Keratinocyte (primary cell): ENCODE results near the gene KRT78. TPM values are rescaled to one million over a fixed set of nuclear protein-coding genes. Genes with fewer than 3 reads are reported as not detected.
A peak's percentile ranks its signal among the peaks of the same experiment; 100 is the strongest.
"Not testable (repeated sequence)": the region's sequence is repeated elsewhere in the genome, so short reads cannot be mapped to it uniquely, and the experiment has no call there.

Source experiments
- DNase-seq: peaks from one replicate; pipeline ENCODE4 v3.0.0-alpha.2; 2011; ENCODE audit warnings: low read depth, missing footprints, low spot score
- FAIRE-seq: peaks from 2 replicates; lab custom pipeline; 2011; peaks lifted over from hg19 to GRCh38; lab: Jason Lieb, UNC
- H2AFZ ChIP-seq: 2 replicates; pipeline ENCODE4 v1.6.0; 2012; ENCODE audit warnings: low read length, control low read depth, inconsistent platforms; ENCODE audit not compliant: control insufficient read depth
- H3K27ac ChIP-seq: 2 replicates; pipeline ENCODE4 v1.5.1; 2011; ENCODE audit warnings: low read length; ENCODE audit not compliant: control insufficient read depth, insufficient read depth
- H3K27me3 ChIP-seq: 3 replicates; pipeline ENCODE4 v1.6.0; 2011; ENCODE audit warnings: low read length; ENCODE audit not compliant: control insufficient read depth, insufficient read depth; ENCODE audit errors: extremely low read depth
- H3K36me3 ChIP-seq, 2 experiments: 2 replicates in 1 of 2; 3 replicates in 1 of 2; pipeline ENCODE4 v1.5.1; 2011; ENCODE audit warnings: low read length in 2 of 2, mild to moderate bottlenecking in 1 of 2; ENCODE audit not compliant: control insufficient read depth in 2 of 2, insufficient read depth in 2 of 2; ENCODE audit errors: extremely low read depth in 1 of 2
- H3K4me1 ChIP-seq: 3 replicates; pipeline ENCODE4 v1.5.1; 2011; ENCODE audit warnings: low read length; ENCODE audit not compliant: control insufficient read depth, insufficient read depth; ENCODE audit errors: extremely low read depth
- H3K4me2 ChIP-seq: 3 replicates; pipeline ENCODE4 v1.6.0; 2011; ENCODE audit warnings: low read depth, low read length; ENCODE audit not compliant: control insufficient read depth, insufficient read depth; ENCODE audit errors: extremely low read depth
- H3K4me3 ChIP-seq, 3 experiments: fragments of 200-600 bp in 1 of 3; sonication (generic) in 1 of 3; 2 replicates in 2 of 3; 3 replicates in 1 of 3; pipeline ENCODE4 v1.5.1; 2011 to 2016; ENCODE audit warnings: low read length in 3 of 3, mild to moderate bottlenecking in 3 of 3, control low read depth in 2 of 3, inconsistent platforms in 1 of 3, low read depth in 1 of 3, mixed read lengths in 1 of 3, mixed run types in 1 of 3, moderate library complexity in 1 of 3; ENCODE audit not compliant: control insufficient read depth in 2 of 3, insufficient read depth in 2 of 3; ENCODE audit errors: extremely low read depth in 1 of 3
- H3K79me2 ChIP-seq: 2 replicates; pipeline ENCODE4 v1.6.0; 2012; ENCODE audit warnings: low read length; ENCODE audit not compliant: control insufficient read depth, insufficient read depth
- H3K9ac ChIP-seq: 3 replicates; pipeline ENCODE4 v1.6.0; 2011; ENCODE audit warnings: low read length; ENCODE audit not compliant: control insufficient read depth, insufficient read depth; ENCODE audit errors: extremely low read depth
- H3K9me1 ChIP-seq: 3 replicates; pipeline ENCODE4 v1.6.0; 2011; ENCODE audit warnings: low read length; ENCODE audit not compliant: control insufficient read depth, insufficient read depth; ENCODE audit errors: extremely low read depth
- H3K9me3 ChIP-seq: 2 replicates; pipeline ENCODE4 v1.5.1; 2012; ENCODE audit warnings: low read depth, low read length; ENCODE audit not compliant: control insufficient read depth
- H4K20me1 ChIP-seq: 3 replicates; pipeline ENCODE4 v1.6.0; 2011; ENCODE audit warnings: low read length; ENCODE audit not compliant: control insufficient read depth, insufficient read depth; ENCODE audit errors: extremely low read depth
- EZH2 ChIP-seq: IDR thresholded peaks from one replicate; pipeline ENCODE4 v1.6.1; 2012; ENCODE audit warnings: inconsistent platforms, mild to moderate bottlenecking, low read length, moderate library complexity
- dilution Hi-C: fragments of 300-500 bp; cut with MboI; formaldehyde crosslinking; loops from one replicate; pipeline ENCODE4 v1.7.0; 2020; ENCODE audit warnings: low sequenced_read_pairs; ENCODE audit not compliant: extremely low pct_ligation_motif_present
- polyA plus RNA-seq, 5 experiments: library from polyadenylated mRNA; depleted of rRNA in 3 of 5; stranded (reverse) in 3 of 5; stranded (forward) in 1 of 5; unstranded in 1 of 5; fragments of >200 nt; gene quantifications; 1 replicate in 1 of 5; 2 replicates in 3 of 5; 3 replicates in 1 of 5; pipeline versions ENCODE4 v1.2.1 to v1.2.3, GENCODE V29; 2011 to 2012; ENCODE audit warnings: missing spikeins in 2 of 5, low read depth in 1 of 5, low replicate concordance in 1 of 5
- TF ChIP-seq, protein P1 (sequence below), 3 experiments: IDR thresholded peaks in 1 of 3; conservative IDR thresholded peaks in 1 of 3; optimal IDR thresholded peaks in 1 of 3; 2 replicates in 2 of 3; 3 replicates in 1 of 3; pipeline versions ENCODE3 to v1.5.1; 2011; ENCODE audit warnings: low read length in 3 of 3, mild to moderate bottlenecking in 3 of 3, moderate library complexity in 2 of 3, control low read depth in 1 of 3, inconsistent platforms in 1 of 3; ENCODE audit not compliant: insufficient read depth in 2 of 3; ENCODE audit errors: extremely low read depth in 1 of 3

The KRT78 gene
- polyA plus RNA-seq, 1 donor (not counting 4 experiments of a cell fraction or from before 2014, with no cell fraction given) = 0.96 TPM

DNA sequence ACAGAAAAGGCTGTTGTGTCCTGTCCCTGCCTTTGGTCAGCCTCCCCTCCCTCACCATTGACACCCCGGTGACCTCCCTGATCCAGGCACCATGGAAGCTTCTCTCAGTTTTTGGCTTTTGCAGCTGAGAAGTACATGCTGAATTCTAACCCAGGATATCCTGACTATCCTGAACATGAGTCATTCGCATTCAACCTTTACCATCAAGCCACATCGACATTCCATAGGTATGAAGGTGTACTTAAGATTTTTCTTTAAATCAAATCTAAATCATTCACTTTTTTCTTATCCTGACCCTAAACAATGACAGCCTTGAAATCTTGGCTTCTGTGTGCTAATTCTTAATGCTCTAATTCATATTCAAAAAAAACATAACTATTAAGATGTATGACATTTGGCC is 8.7 kb upstream of the KRT78 start:
- DNase-seq (no peak), FAIRE-seq (peak; percentile 88)
- Histone ChIP-seq H3K36me3 (no peaks in the 10 kb centered on the region), H3K4me3 (no peak overlapping the region), H3K27me3 (no peaks in the 10 kb centered on the region), H3K27ac (peak overlapping the region; percentile 60), H3K79me2 (no peaks in the 10 kb centered on the region), H3K9me1 (no peaks in the 10 kb centered on the region), H4K20me1 (no peaks in the 10 kb centered on the region), H3K9me3 (no peaks in the 10 kb centered on the region), H3K4me1 (peaks cover 50% of the 10 kb centered on the region), H2AFZ (no peak overlapping the region), H3K9ac (no peak overlapping the region), H3K4me2 (no peak overlapping the region)
- no peak for TF ChIP-seq EZH2
- TF ChIP-seq, protein P1, sequence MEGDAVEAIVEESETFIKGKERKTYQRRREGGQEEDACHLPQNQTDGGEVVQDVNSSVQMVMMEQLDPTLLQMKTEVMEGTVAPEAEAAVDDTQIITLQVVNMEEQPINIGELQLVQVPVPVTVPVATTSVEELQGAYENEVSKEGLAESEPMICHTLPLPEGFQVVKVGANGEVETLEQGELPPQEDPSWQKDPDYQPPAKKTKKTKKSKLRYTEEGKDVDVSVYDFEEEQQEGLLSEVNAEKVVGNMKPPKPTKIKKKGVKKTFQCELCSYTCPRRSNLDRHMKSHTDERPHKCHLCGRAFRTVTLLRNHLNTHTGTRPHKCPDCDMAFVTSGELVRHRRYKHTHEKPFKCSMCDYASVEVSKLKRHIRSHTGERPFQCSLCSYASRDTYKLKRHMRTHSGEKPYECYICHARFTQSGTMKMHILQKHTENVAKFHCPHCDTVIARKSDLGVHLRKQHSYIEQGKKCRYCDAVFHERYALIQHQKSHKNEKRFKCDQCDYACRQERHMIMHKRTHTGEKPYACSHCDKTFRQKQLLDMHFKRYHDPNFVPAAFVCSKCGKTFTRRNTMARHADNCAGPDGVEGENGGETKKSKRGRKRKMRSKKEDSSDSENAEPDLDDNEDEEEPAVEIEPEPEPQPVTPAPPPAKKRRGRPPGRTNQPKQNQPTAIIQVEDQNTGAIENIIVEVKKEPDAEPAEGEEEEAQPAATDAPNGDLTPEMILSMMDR (optimal IDR thresholded peaks at IDR 0.05 in 1 of 3, IDR thresholded peaks at IDR 0.05 in 1 of 3, conservative IDR thresholded peaks at IDR 0.05 in 1 of 3; ENCODE audit: extremely low read depth in 1 of 3, insufficient read depth in 2 of 3, low read length in 3 of 3) = no peak
- dilution Hi-C loops = no loop called here

DNA sequence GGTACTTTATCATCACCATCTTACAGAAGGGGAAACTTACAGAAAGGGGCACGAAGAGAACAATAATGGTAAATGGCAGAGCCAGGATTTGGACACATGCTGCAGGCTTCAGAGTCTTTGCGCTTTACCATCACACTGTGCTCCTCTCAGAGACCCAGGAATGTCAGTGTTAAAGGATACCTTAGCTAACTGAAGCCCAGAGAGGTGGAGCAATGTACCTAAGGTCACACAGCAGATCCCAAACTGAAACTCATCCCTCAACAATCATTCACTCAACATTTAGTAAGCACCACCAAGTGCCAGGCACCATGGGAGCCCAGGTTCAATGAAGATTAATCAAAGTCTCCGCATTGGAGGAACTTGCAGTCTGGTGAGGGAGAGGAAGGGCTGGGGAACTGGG is 8.0 kb upstream of the KRT78 start:
- DNase-seq = no peak
- H3K9me3 ChIP-seq = no peaks in the 10 kb centered on the region
- H3K4me2 ChIP-seq = no peak overlapping the region
- H3K27ac ChIP-seq = peak overlapping the region; percentile 60
- no peaks in the 10 kb centered on the region for H4K20me1 ChIP-seq
- FAIRE-seq = peak; percentile 29
- H3K4me3 ChIP-seq = no peak overlapping the region
- TF ChIP-seq, protein P1 (optimal IDR thresholded peaks at IDR 0.05 in 1 of 3, IDR thresholded peaks at IDR 0.05 in 1 of 3, conservative IDR thresholded peaks at IDR 0.05 in 1 of 3; ENCODE audit: extremely low read depth in 1 of 3, insufficient read depth in 2 of 3, low read length in 3 of 3) = no peak
- no peak for TF ChIP-seq EZH2
- H3K9ac ChIP-seq = no peak overlapping the region
- no peaks in the 10 kb centered on the region for H3K27me3 ChIP-seq
- dilution Hi-C loops = no loop called here
- no peak overlapping the region for H2AFZ ChIP-seq
- H3K4me1 ChIP-seq = peaks cover 43% of the 10 kb centered on the region
- no peaks in the 10 kb centered on the region for H3K9me1 ChIP-seq
- no peaks in the 10 kb centered on the region for H3K79me2 ChIP-seq
- no peaks in the 10 kb centered on the region for H3K36me3 ChIP-seq

DNA sequence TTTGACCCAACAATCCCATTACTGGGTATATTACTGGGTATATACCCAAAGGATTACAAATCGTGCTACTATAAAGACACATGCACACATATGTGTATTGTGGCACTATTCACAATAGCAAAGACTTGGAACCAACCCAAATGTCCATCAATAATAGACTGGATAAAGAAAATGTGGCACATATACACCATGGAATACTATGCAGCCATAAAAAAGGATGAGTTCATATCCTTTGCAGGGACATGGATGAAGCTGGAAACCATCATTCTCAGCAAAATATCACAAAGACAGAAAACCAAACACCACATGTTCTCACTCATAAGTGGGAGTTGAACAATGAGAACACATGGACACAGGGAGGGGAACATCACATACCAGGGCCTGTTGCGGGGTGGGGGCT is 7.3 kb upstream of the KRT78 start:
- H3K9me3 ChIP-seq, H3K79me2 ChIP-seq, dilution Hi-C loops, FAIRE-seq, H3K9ac ChIP-seq, H2AFZ ChIP-seq, H3K4me2 ChIP-seq, H3K27ac ChIP-seq, H3K27me3 ChIP-seq, H3K4me3 ChIP-seq, H3K36me3 ChIP-seq, H3K9me1 ChIP-seq, H4K20me1 ChIP-seq, DNase-seq: not testable (repeated sequence)
- peaks cover 37% of the 10 kb centered on the region for H3K4me1 ChIP-seq
